AG10803 (cell line): Measurements from ENCODE around the gene NELL2.

Experiments used
- DNase-seq: peaks from one replicate; pipeline ENCODE4 v3.0.0; 2010; ENCODE audit warnings: low read depth
- H3K4me3 ChIP-seq: 2 replicates; pipeline ENCODE4 v1.5.1; 2011; ENCODE audit warnings: mild to moderate bottlenecking, low read length, control low read depth
- CTCF ChIP-seq: conservative IDR thresholded peaks from 2 replicates; pipeline ENCODE4 v1.5.1; 2011; ENCODE audit warnings: mild to moderate bottlenecking, low read length, control low read depth, inconsistent platforms

NELL2 gene

GRCh38 chr12:44728566-44728965, 147.5 kb downstream of the NELL2 start:
- no peak overlapping the region for H3K4me3 ChIP-seq
- no peak for DNase-seq
- no peak for TF ChIP-seq CTCF

- no peak for DNase-seq
- TF ChIP-seq CTCF: no peak
- no peak overlapping the region for H3K4me3 ChIP-seq
Measured at GRCh38 chr12:44720265-44720664, 155.8 kb downstream of the NELL2 start.

- DNase-seq: no peak
- H3K4me3 ChIP-seq: no peak overlapping the region
- no peak for TF ChIP-seq CTCF
Measured at GRCh38 chr12:44717612-44718011, 158.5 kb downstream of the NELL2 start.

- no peak overlapping the region for H3K4me3 ChIP-seq
- no peak for TF ChIP-seq CTCF
Measured at GRCh38 chr12:44716711-44717110, 159.4 kb downstream of the NELL2 start.

GRCh38 chr12:44711736-44712135, 164.4 kb downstream of the NELL2 start:
- TF ChIP-seq CTCF: no peak
- no peak overlapping the region for H3K4me3 ChIP-seq
- DNase-seq: no peak

More at GRCh38 chr12:44716711-44717110, 159.4 kb downstream of the NELL2 start:
- DNase-seq: no peak

- TF ChIP-seq CTCF: no peak
- H3K4me3 ChIP-seq: no peak overlapping the region
- DNase-seq: no peak
Measured at GRCh38 chr12:44709166-44709565, 166.9 kb downstream of the NELL2 start.

- no peak for TF ChIP-seq CTCF
- H3K4me3 ChIP-seq: no peak overlapping the region
- no peak for DNase-seq
Measured at GRCh38 chr12:44708218-44708617, 167.9 kb downstream of the NELL2 start.
